ENCODE data around the gene SYTL5.
"Not testable (repeated sequence)": the region's sequence is repeated elsewhere in the genome, so short reads cannot be mapped to it uniquely, and the experiment has no call there.

Gene SYTL5

GRCh38 chrX:37976153-37976552 lies 30.2 kb upstream of the SYTL5 start:
- TF ChIP-seq CTCF (conservative IDR thresholded peaks at IDR 0.05; ENCODE audit: low read depth, low read length): no peak
- no peak overlapping the region for H3K4me3 ChIP-seq (ENCODE audit: low read length)
- no peak for DNase-seq (ENCODE audit: low read depth)

DNA sequence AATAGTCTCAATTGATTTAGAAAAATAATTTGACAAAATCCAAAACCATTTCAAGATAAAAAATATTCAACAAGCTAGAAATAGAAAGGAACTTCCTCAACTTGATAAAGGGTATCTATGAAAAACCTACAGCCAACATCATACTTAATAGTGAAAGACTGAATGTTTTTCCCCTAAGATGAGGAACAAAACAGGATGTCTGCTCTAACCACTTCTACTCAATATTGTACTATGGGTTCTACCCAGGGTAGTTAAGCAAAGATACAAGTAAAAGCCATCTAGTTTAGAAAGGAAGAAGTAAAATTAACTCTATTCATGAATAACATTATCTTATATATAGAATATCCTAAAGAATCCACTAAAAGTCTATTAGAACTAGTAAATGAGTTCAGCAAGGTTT lies 21.5 kb upstream of the SYTL5 start:
- TF ChIP-seq CTCF (conservative IDR thresholded peaks at IDR 0.05; ENCODE audit: low read depth, low read length): no peak
- H3K4me3 ChIP-seq (ENCODE audit: low read length): no peak overlapping the region

DNA sequence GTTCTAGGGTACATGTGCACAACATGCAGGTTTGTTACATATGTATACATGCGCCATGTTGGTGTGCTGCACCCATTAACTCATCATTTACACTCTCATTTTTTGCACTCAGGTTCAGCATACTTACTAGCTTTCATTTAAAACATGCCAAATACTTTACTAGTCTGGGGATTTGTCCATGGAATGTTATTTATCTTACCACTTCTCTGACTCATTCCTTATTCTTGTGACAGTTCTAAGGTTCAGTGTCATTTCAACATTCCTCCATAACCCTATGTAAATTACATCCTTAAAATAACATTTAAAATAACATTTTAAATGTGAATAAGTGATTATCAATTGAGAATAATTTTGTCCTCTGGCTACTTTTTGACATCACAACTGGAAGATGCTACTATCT lies 19.5 kb upstream of the SYTL5 start:
- H3K4me3 ChIP-seq (ENCODE audit: low read length): no peak overlapping the region
- DNase-seq (ENCODE audit: low read depth): peak; percentile 17
- no peak for TF ChIP-seq CTCF (conservative IDR thresholded peaks at IDR 0.05; ENCODE audit: low read depth, low read length)

More for the DNA sequence above, 21.5 kb upstream of the SYTL5 start:
- no peak for DNase-seq (ENCODE audit: low read depth)

- TF ChIP-seq CTCF (conservative IDR thresholded peaks at IDR 0.05; ENCODE audit: low read depth, low read length): no peak
- DNase-seq (ENCODE audit: low read depth): no peak
- H3K4me3 ChIP-seq (ENCODE audit: low read length): no peak overlapping the region
These were observed 17.0 kb upstream of the SYTL5 start for GRCh38 chrX:37989304-37989703.

DNA sequence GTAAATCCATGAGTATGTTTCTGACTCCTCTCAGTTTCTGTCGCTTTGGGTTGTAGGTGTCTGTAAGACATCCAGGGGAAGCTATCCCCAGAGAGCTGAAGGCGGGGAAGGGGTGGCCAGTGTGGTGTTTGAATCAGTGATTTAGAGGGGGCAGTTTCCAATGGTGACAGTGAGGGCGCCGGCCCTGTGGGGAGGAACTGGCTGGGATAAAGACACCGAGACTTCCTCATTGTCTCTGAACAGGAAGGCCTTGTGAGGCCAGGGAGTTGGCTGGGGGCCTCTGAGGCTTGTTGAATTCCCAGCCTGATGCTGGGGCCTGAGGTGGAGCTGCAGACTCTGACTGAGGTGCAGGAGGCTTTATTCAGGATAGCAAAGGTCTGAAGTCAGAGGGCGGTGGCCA lies 15.1 kb upstream of the SYTL5 start:
- not testable (repeated sequence) for H3K4me3 ChIP-seq (ENCODE audit: low read length); DNase-seq (ENCODE audit: low read depth)

- DNase-seq (ENCODE audit: low read depth): no peak
- H3K4me3 ChIP-seq (ENCODE audit: low read length): no peak overlapping the region
- TF ChIP-seq CTCF (conservative IDR thresholded peaks at IDR 0.05; ENCODE audit: low read depth, low read length): no peak
These were observed 13.2 kb upstream of the SYTL5 start for GRCh38 chrX:37993176-37993575.

DNA sequence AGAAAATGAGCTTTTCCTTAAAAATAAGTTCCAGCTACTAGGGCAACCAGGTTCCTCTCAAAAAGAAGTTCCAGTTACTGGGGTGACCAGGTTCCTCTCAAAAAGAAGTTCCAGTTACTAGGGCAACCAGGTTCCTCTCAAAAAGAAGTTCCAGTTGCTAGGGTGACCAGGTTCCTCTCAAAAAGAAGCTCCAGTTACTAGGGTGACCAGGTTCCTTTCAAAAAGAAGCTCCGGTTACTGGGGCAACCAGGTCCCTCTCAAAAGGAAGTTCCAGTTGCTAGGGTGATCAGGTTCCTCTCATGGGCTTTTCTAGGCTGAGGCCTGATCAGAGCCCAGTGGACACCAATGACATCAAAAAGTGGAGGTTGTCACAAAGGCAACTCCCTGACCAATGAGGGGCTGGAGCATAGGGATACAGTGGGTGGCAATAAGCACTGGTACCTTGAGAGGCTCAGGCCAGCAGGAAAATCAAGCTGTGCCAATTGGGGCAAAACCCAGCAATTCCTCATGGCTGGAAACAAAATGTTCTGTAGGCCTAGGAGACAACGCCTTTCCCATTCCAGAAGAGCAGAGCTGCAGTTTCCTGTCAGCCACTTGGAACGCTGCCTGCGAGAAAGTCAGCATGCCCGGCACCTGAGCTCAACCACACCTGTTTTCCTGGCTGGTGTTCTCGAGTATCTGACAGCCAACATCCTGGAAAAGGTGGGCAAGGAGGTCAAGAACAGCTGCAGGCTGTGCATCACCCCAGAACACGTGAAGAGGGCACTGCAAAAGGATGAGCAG lies 12.3 kb upstream of the SYTL5 start:
- TF ChIP-seq CTCF (conservative IDR thresholded peaks at IDR 0.05; ENCODE audit: low read depth, low read length): no peak
- DNase-seq (ENCODE audit: low read depth): no peak
- H3K4me3 ChIP-seq (ENCODE audit: low read length): no peak overlapping the region
